Suppressor macrophage (primary cell): ENCODE results near the gene UBE2I.
A peak's percentile ranks its signal among the peaks of the same experiment; 100 is the strongest.

ENCODE experiments used
- DNase-seq, 4 experiments: peaks; one replicate each; pipeline ENCODE4 v3.0.0-alpha.2; 2020 to 2022

Gene UBE2I

GRCh38 chr16:1343428-1344242 is 34.2 kb downstream of the UBE2I start:
- no peak for DNase-seq

DNA sequence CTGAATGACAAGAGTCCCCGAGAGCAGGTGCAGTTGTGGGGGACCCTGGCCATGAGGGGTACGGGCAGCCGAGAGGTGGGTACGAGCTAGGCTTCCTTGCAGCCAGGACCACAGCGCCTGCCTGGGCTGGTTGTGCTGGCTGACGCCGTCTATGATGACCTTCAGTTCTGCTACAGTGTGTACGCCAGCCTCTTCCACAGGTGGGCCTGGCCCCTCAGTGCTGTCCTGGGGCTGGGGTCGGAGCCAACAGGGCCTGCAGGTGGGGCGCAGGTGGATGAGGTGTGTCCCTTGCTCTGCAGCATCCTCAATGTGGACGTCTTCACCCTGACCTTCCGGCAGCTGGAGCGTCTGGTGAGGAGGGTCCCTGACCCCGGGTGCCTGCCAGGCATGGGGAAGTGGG is 35.1 kb downstream of the UBE2I start:
- DNase-seq, result no peak

DNA sequence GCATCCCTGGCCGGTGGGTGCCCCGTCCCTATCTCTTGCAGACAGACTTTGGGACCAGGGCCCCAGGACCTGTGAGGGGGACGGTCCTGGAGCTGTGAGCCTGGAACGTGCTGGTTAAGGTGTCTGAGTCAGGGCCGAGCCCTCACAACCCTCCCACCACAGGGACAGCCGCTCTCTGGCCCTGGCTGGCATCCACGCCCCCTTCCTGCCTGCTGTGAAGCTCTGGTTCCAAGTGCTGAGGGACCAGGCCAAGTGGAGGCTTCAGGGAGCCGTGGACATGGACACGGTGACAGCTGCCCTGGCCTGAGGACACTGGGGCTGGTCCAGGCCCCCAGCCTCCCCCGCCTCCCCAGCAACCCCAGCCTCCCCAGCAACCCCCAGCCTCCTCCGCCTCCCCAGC is 35.7 kb downstream of the UBE2I start:
- DNase-seq, result no peak

DNA sequence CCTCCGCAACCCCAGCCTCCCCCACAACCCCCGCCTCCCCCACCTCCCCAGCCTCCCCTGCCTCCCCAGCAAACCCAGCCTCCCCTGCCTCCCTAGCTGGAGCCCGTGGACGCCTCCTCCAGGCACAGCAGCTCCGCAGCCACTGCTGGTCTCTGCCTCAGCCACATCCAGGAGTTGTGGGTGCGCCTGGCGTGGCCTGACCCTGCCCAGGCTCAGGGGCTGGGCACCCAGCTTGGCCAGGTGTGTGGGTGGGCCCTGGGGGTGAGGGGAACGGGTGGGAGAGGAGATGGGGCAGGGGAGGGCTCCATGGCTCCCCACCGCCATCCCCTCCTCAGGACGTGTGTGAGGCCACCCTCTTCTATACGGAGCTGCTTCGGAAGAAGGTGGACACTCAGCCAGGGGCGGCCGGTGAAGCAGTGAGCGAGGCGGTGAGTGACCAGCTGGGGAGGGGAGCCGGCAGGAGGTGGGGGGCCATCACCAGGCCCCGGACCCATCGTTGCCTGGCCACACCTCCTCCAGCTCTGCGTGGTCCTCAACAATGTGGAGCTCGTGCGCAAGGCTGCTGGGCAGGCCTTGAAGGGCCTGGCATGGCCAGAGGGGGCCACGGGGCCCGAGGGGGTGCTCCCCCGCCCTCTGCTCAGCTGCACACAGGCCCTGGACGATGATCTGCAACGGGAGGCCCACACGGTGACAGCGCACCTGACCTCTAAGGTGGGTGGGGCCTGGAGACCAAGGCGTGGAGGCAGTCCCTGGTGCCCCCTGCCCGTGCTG is 36.4 kb downstream of the UBE2I start:
- DNase-seq, result no peak

GRCh38 chr16:1346422-1347285 is 37.2 kb downstream of the UBE2I start:
- DNase-seq, result no peak

- DNase-seq, result no peak
Measured at GRCh38 chr16:1347286-1347855, 37.9 kb downstream of the UBE2I start.

- DNase-seq, result no peak
Measured at GRCh38 chr16:1347962-1348361, 38.5 kb downstream of the UBE2I start.

- DNase-seq, result no peak
Measured at GRCh38 chr16:1348441-1348840, 39.0 kb downstream of the UBE2I start.

DNA sequence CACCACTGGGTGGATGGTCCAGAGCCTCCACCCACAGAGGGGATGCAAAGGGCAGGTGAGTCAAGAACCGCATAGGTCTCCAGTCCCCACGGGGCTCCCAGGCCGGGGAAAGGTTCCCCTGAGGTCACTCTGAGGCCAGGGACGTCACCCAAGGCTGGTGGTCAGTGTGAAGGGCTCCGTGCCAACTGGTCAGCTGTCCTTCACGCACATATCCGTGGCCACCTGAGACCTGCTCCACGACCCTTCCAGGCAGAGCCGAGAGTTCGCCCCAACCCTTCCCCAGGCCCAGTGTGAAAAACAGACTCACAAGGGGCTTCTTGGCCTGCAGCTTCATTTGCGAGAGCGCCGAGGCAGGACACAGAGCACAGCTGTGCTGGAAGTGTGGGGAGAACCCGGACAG is 39.5 kb downstream of the UBE2I start:
- no peak for DNase-seq

DNA sequence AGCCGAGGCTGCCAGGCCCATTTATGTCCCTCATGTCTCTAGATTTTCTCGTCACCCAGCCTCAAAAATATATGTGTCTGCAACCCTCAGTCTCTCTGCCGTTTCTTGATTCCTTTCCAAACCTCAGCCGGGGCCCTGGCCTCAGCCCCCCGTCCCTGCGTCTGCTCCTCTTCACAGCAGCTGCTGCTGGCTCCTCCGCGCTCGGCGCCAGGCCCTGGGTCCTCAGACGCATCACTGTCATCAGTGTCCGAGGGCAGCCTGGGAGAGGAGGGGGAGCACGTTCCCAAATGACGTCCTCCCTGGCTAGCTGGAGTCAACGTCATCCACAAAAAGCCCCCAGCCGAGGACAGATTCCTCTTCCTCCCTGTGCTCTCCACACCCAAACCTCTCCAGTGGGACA is 39.9 kb downstream of the UBE2I start:
- no peak for DNase-seq

DNA sequence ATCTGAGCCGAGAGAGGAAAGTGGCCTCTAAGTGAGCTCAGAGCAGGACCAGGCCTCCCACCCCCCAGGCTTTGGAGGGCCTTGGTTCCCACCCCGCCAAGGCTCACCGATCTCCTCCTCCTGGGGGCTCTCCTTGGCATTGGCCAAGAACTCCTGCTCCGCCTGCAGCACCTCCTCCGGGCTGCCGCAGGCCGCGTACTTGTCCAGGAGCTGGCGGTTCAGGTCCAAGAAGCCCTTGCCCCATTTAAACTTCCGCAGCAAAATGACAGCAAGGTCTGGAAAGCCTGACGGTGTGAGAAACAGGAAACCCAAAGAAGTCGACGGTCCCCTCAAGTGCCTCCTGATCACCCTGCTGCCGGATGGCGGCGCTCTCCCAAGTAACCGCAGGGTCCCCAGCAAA is 40.5 kb downstream of the UBE2I start:
- DNase-seq, result no peak

DNA sequence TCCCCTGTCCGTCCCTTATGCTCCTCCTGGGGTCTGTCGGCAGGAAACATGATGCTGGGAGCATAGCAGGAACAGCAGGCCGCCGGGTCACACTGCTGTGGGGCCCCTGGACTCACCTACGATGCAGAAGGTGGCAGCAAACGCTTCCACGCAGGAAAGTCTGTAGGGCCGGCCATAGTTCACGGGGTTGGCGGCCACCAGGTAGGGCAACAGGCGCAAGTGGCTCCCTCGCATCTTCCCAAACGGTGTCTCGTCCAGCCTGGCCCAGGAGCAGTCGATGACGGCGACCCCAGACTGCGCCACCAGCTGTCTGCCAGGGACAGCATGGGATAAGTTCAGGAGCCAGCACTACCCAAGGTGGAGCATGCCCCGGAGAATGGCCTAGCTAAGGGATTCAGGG is 41.3 kb downstream of the UBE2I start:
- DNase-seq, result no peak

- peak in 2 of 4 experiments; percentile 37 to 49 for DNase-seq
Measured at GRCh38 chr16:1351215-1351581, 41.8 kb downstream of the UBE2I start.

GRCh38 chr16:1351582-1352362 is 42.3 kb downstream of the UBE2I start, which contains the start of the genes GNPTG and TSR3:
Gene GNPTG (plus strand): TSS chr16:1351931. CDS start chr16:1351966, 35 bp downstream.
Gene TSR3 (minus strand): TSS chr16:1351878. CDS start chr16:1351804, 74 bp downstream.
- peak; percentile 94 to 98 (median 96) for DNase-seq

GRCh38 chr16:1354815-1355540 is 45.5 kb downstream of the UBE2I start:
- DNase-seq, result no peak

- DNase-seq, result no peak
Measured at GRCh38 chr16:1355591-1355990, 46.2 kb downstream of the UBE2I start.

DNA sequence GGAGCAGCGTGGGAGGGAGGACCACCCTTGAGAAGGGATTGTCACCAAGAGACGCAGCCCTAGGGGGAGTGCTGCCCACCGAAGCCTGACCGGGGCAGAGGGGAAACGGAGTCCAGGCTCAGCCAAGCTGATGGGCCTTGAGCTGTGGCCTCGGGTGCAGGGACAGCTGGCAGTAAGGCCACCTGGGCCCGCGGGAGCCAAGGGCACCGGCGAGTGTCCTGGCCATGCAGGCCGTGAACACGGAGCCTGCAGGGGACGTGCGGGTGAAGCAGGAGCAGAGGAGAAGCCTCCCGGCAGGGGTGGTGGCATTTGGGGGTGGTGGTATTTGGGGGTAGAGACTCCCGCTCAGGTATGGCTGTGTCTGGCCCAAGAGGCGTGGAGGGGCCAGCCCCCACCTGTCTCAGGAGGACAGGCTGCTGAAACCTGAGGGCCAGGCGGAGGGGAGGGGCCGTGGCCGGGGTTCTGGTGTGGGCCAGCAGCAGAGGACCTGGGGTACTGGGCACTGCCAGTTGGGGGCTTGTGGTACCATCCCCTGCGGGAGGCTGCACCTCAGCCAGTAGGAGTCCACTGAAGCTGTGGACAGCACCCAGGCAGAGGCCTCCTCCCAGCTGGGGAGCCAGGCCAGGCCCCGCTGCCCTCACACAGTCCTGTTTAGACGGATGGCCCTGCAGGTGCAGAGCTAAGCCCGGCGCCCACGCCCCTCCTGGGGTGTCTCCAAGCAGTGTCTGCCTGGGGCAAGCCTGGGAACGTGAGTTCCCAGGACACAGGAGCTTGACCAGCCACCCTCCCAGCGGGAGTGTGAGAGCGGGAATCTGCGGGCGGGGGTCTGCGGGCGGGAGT is 46.8 kb downstream of the UBE2I start:
- DNase-seq, result no peak

GRCh38 chr16:1357906-1358566 is 48.6 kb downstream of the UBE2I start:
- DNase-seq, result peak; percentile 54 to 76 (median 55)

DNA sequence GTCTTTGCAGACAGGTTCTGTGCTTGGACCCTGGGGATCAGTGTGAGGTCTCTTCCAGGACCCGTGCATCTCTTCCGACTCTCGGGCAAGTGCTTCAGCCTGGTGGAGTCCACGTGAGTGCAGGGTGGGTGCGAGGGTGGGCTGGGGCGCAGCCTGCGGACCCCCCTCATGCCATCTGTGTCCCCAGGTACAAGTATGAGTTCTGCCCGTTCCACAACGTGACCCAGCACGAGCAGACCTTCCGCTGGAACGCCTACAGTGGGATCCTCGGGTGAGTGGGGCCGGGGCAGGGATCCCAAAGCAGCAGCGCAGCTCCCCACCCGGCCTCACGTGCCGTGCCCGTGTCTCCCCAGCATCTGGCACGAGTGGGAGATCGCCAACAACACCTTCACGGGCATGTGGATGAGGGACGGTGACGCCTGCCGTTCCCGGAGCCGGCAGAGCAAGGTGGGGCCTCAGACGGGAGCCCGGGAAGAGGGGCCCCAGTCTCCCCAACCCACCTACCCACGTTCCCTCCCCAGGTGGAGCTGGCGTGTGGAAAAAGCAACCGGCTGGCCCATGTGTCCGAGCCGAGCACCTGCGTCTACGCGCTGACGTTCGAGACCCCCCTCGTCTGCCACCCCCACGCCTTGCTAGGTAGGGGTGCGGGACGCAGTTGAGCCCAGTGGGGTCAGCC is 52.4 kb downstream of the UBE2I start:
- DNase-seq, result no peak
